K562 (cell line): ENCODE data around the gene CDT1. TPM values are rescaled to one million over a fixed set of nuclear protein-coding genes. Genes with fewer than 3 reads are reported as not detected.

Experiments used
- ATF1 ChIP-seq, 2 experiments: fragments of 450-650 bp in 1 of 2; IDR thresholded peaks; 2 replicates each; pipeline ENCODE4 v1.6.1; 2016; ENCODE audit warnings: missing compliant biosample characterization in 1 of 2, missing genetic modification characterization in 1 of 2
- CEBPZ ChIP-seq: fragments of 150-350 bp; IDR thresholded peaks from 2 replicates; pipeline ENCODE4 v1.6.1; 2014; ENCODE audit warnings: low read depth, mild to moderate bottlenecking, low read length, borderline replicate concordance
- DACH1 ChIP-seq: fragments of 450-650 bp; IDR thresholded peaks from 2 replicates; pipeline ENCODE4 v1.6.1; 2018; ENCODE audit not compliant: partially characterized antibody
- ETV5 ChIP-seq: sonication (generic); formaldehyde crosslinking; IDR thresholded peaks from 2 replicates; pipeline ENCODE4 v1.4.0; 2020; ENCODE audit warnings: low read depth, mild to moderate bottlenecking, missing genetic modification reagents
- GTF2E2 ChIP-seq: fragments of 200-800 bp; sonication (Bioruptor generic); IDR thresholded peaks from 2 replicates; pipeline ENCODE4 v1.6.1; 2016; ENCODE audit warnings: missing genetic modification characterization, missing compliant biosample characterization
- HNRNPK ChIP-seq: fragments of 200-400 bp; formaldehyde crosslinking; IDR thresholded peaks from one replicate; pipeline ENCODE4 v1.6.1; 2018; ENCODE audit warnings: mild to moderate bottlenecking, low read depth, low read length; ENCODE audit not compliant: poor library complexity, severe bottlenecking
- KAT2B ChIP-seq: IDR thresholded peaks from one replicate; pipeline ENCODE4 v1.6.1; 2012; ENCODE audit warnings: low read depth, mild to moderate bottlenecking, control low read depth, inconsistent platforms, low read length, moderate library complexity
- MCM5 ChIP-seq: fragments of 450-650 bp; IDR thresholded peaks from 2 replicates; pipeline ENCODE4 v1.6.1; 2016; ENCODE audit warnings: low read depth
- MXI1 ChIP-seq: IDR thresholded peaks from 2 replicates; pipeline ENCODE4 v1.6.1; 2011; ENCODE audit warnings: low read depth, mild to moderate bottlenecking, improper control_type of control experiment, low read length
- RBBP5 ChIP-seq: fragments of 200-600 bp; sonication (generic); IDR thresholded peaks from 2 replicates; pipeline ENCODE4 v1.6.1; 2012; ENCODE audit warnings: borderline replicate concordance, mild to moderate bottlenecking, low read length, control low read depth, inconsistent platforms; ENCODE audit not compliant: insufficient read depth, poor library complexity, severe bottlenecking
- RFX7 ChIP-seq: fragments of 250-450 bp; sonication (Bioruptor Pico); IDR thresholded peaks from 2 replicates; pipeline ENCODE4 v1.5.1; 2021; ENCODE audit warnings: mild to moderate bottlenecking
- SAFB2 ChIP-seq: fragments of 200-400 bp; formaldehyde crosslinking; IDR thresholded peaks from 2 replicates; pipeline ENCODE4 v1.6.1; 2018; ENCODE audit warnings: borderline replicate concordance, low read length, low read depth, moderate library complexity; ENCODE audit not compliant: severe bottlenecking
- TSC22D4 ChIP-seq: fragments of 450-650 bp; IDR thresholded peaks from 2 replicates; pipeline ENCODE4 v1.6.1; 2016; ENCODE audit warnings: missing genetic modification characterization, missing biosample characterization, control low read depth
- ZBTB17 ChIP-seq: fragments of 450-650 bp; formaldehyde crosslinking; IDR thresholded peaks from 2 replicates; pipeline ENCODE4 v1.4.0; 2020; ENCODE audit warnings: mild to moderate bottlenecking
- ZBTB26 ChIP-seq: fragments of 450-650 bp; formaldehyde crosslinking; IDR thresholded peaks from 2 replicates; pipeline ENCODE4 v1.4.0; 2022; ENCODE audit warnings: missing genetic modification characterization
- ZC3H8 ChIP-seq: fragments of 450-650 bp; IDR thresholded peaks from 2 replicates; pipeline ENCODE4 v1.6.1; 2017
- ZNF551 ChIP-seq: fragments of 250-450 bp; sonication (Bioruptor Pico); IDR thresholded peaks from 2 replicates; pipeline ENCODE4 v1.5.0; 2021; ENCODE audit warnings: mild to moderate bottlenecking, moderate library complexity
- ZNF766 ChIP-seq: fragments of 200-800 bp; sonication (Bioruptor generic); conservative IDR thresholded peaks from 2 replicates; pipeline ENCODE4 v1.6.1; 2016; ENCODE audit warnings: missing genetic modification characterization, missing compliant biosample characterization
- polyA plus RNA-seq, 8 experiments: library from polyadenylated mRNA; depleted of rRNA in 4 of 8; stranded (reverse) in 5 of 8; unstranded in 3 of 8; fragments of >200 nt; fragmentation: Nextera tagmentation in 2 of 8; fragmentation: Illumina TruSeq in 1 of 8; extraction: Ambion mirVana in 2 of 8; extraction: Trizol in 1 of 8; gene quantifications; 2 replicates each; pipeline versions ENCODE4 v1.2.1 to v1.2.3, GENCODE V29; 2011 to 2014; ENCODE audit warnings: inconsistent platforms in 1 of 8, missing spikeins in 1 of 8
- total RNA-seq, 7 experiments: library from RNA; depleted of rRNA in 6 of 7; stranded (reverse); fragments of >200 nt in 6 of 7; fragmentation: Illumina TruSeq in 2 of 7; extraction: Trizol in 2 of 7; gene quantifications; 2 replicates each; pipeline versions ENCODE4 v1.2.1 to v1.2.3, GENCODE V29; 2011 to 2021; ENCODE audit warnings: low replicate concordance in 1 of 7
- TF ChIP-seq, protein P1 (sequence below): fragments of 450-650 bp; conservative IDR thresholded peaks from 2 replicates; pipeline ENCODE4 v1.6.1; 2016; ENCODE audit warnings: missing genetic modification characterization, low read depth, mild to moderate bottlenecking, missing compliant biosample characterization, moderate library complexity
- TF ChIP-seq, protein P2 (sequence below), 3 experiments: fragments of 200-800 bp in 1 of 3; sonication (Bioruptor generic) in 1 of 3; sonication (generic) in 1 of 3; formaldehyde crosslinking in 1 of 3; IDR thresholded peaks; 2 replicates each; pipeline versions ENCODE4 v1.6.1 to v1.8.0; 2016 to 2022; ENCODE audit warnings: mild to moderate bottlenecking in 2 of 3, missing compliant biosample characterization in 2 of 3, missing genetic modification characterization in 2 of 3, missing genetic modification reagents in 1 of 3

Gene CDT1
- total and polyA plus RNA-seq, 9 of the 15 experiments (the other 6 are each of a cell fraction or from before 2014, with no cell fraction given): 0.92 to 178 (median 14.2) TPM

DNA sequence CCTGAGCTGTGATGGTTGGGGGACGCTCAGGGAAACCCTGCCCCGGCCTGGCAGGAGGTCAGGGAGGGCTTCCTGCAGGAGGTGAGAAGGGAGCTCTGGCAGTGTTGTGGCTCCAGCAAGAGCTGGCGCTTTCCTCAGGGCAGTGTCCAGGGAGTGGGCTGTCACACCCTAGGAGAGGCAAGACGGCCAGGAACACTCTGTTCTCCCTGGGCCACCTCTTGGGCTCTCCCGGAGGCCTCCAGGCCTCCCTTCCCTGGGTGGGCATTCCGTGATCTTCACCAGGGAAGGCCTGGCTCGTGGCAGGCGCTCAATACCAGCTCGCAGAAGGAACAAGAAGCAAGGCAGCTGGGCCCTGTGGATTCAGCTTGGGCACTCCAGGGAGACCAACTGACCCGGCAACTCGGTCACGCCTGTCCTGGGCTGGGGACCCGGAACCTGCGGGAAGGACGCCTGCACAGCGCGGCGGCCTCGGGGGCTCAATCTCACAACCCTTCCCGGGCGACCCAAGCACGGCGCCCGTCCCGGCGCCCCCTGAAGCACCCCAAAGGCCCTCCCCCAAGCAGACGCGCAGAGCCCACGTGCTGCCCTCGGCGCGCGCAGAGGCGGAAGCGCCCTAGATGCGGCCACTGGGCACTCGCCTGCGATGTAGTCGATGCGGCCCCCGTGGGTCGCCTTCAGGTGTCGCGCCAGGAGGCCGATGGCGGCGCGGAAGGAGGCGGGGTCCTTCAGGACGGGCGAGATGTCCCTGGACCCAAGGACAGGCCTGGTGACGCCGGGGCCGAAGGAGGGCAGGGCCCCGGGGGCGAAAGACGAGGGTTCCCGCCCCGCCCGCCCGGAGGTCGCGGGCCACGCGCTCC, 7.6 kb downstream of the CDT1 start (continued):
- no peak for TF ChIP-seq RFX7 (CRISPR knock-in tag)
- no peak for TF ChIP-seq SAFB2
- TF ChIP-seq RBBP5: no peak
- TF ChIP-seq, protein P1, sequence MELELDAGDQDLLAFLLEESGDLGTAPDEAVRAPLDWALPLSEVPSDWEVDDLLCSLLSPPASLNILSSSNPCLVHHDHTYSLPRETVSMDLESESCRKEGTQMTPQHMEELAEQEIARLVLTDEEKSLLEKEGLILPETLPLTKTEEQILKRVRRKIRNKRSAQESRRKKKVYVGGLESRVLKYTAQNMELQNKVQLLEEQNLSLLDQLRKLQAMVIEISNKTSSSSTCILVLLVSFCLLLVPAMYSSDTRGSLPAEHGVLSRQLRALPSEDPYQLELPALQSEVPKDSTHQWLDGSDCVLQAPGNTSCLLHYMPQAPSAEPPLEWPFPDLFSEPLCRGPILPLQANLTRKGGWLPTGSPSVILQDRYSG (tag): no peak
- TF ChIP-seq ZNF551: no peak
- no peak for TF ChIP-seq GTF2E2 (tag)
- no peak for TF ChIP-seq ZBTB17
- TF ChIP-seq MCM5: no peak
- no peak for TF ChIP-seq ZC3H8
- no peak for TF ChIP-seq ATF1 (CRISPR knock-in tag; IDR thresholded peaks at IDR 0.05)
- peak; percentile 42; the same call in 1 of the 2 replicates for TF ChIP-seq ATF1 (tag; IDR thresholded peaks at IDR 0.05)
- no peak for TF ChIP-seq ETV5
- TF ChIP-seq ZNF766 (CRISPR knock-in tag): no peak
- TF ChIP-seq MXI1: peak; percentile 77; the same call in 1 of the 2 replicates
- TF ChIP-seq ZBTB26 (CRISPR knock-in tag): no peak
- TF ChIP-seq, protein P2, sequence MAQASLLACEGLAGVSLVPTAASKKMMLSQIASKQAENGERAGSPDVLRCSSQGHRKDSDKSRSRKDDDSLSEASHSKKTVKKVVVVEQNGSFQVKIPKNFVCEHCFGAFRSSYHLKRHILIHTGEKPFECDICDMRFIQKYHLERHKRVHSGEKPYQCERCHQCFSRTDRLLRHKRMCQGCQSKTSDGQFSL (CRISPR knock-in tag; IDR thresholded peaks at IDR 0.05): no peak
- TF ChIP-seq, protein P2 (tag; IDR thresholded peaks at IDR 0.05): no peak
- no peak for TF ChIP-seq CEBPZ
- TF ChIP-seq HNRNPK: no peak
- no peak for TF ChIP-seq KAT2B
- TF ChIP-seq TSC22D4 (tag): no peak
- TF ChIP-seq DACH1: no peak
